Measurements from ENCODE around the gene MRPS33. TPM values are rescaled to one million over a fixed set of nuclear protein-coding genes. Genes with fewer than 3 reads are reported as not detected.

The MRPS33 gene
- total and polyA plus RNA-seq, 2 of the 8 experiments (the other 6 are each of a cell fraction or from before 2014, with no cell fraction given): 22.9 to 62.6 TPM

DNA sequence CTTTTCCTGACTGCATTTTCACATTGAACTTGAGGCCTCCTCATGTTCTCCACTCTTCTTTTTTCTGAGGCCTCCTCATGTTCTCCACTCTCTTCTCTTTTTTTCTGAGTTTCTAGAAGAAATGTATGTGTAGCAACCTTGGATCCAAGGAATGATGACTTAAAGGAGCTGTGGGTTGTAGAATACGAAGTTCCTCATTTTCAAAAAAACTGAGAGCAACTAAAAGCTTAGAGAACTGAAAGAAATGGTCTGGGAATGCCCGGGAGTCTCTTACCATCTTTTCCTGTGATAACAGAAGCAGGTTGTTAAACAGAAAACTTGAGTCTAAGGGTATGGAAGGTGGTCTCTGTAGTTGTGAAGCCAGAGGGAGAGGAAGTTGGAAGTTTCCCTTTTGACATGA is 32.8 kb downstream of the MRPS33 start:
- no peak overlapping the region for H2BK15ac ChIP-seq (ENCODE audit: low read length)
- H4K91ac ChIP-seq (replicated peaks; ENCODE audit: insufficient read length, low read length): no peak overlapping the region
- no peak overlapping the region for H3K56ac ChIP-seq (replicated peaks; ENCODE audit: insufficient read length, low read depth, low read length)
- no peaks in the 10 kb centered on the region for H3K79me1 ChIP-seq (ENCODE audit: low read depth, low read length)
- no peak overlapping the region for H3K23ac ChIP-seq (ENCODE audit: insufficient read length)
- H2BK5ac ChIP-seq (ENCODE audit: low read depth, low read length): no peak overlapping the region
- no peak overlapping the region for H3K4ac ChIP-seq (replicated peaks; ENCODE audit: insufficient read length, low read depth, low read length)
- no peaks in the 10 kb centered on the region for H3K36me3 ChIP-seq (ENCODE audit: control insufficient read depth in 2 of 4, insufficient read depth in 4 of 4, low read length in 3 of 4)
- H3K14ac ChIP-seq (ENCODE audit: insufficient read length): no peak overlapping the region
- no peak overlapping the region for H2BK120ac ChIP-seq (replicated peaks; ENCODE audit: low read depth, low read length)
- H4K8ac ChIP-seq (ENCODE audit: extremely low read depth, insufficient read depth, low read length): no peak overlapping the region
- H3K23me2 ChIP-seq (ENCODE audit: low read depth, low read length): no peaks in the 10 kb centered on the region; the same call in 1 of the 2 replicates
- H3K4me3 ChIP-seq (ENCODE audit: extremely low read depth in 1 of 4, insufficient read depth in 2 of 4, low read depth in 3 of 4, low read length in 4 of 4): no peak overlapping the region
- H3K27ac ChIP-seq (ENCODE audit: low read depth, low read length): no peak overlapping the region
- ChIA-PET CTCF (ENCODE audit: partially characterized antibody) (interaction anchor here (0.8 to 4.4 kb wide), 11 partner anchors 10 to 297 kb away, joined by 3 to 36 read pairs (median 6); no protein-coding TSS in a partner anchor), POLR2A (ENCODE audit: partially characterized antibody) (interaction anchor here (0.6 kb wide), 1 partner anchor 251 kb away, joined by 4 read pairs; no protein-coding TSS in a partner anchor)
- no peak overlapping the region for H2BK20ac ChIP-seq (ENCODE audit: low read length)
- no peak overlapping the region for H3K9ac ChIP-seq (replicated peaks in 1 of 4; ENCODE audit: extremely low read depth in 1 of 4, low read depth in 3 of 4, low read length in 3 of 4)
- H3K9me3 ChIP-seq (ENCODE audit: insufficient read depth in 2 of 2, low read depth in 1 of 2, low read length in 1 of 2): no peaks in the 10 kb centered on the region
- DNase-seq (ENCODE audit: low read depth in 1 of 2, low spot score in 2 of 2) (no peak), FAIRE-seq (no peak)
- no peak overlapping the region for H3K18ac ChIP-seq (ENCODE audit: extremely low read depth, low read length)
- no peaks in the 10 kb centered on the region for H3K79me2 ChIP-seq (ENCODE audit: control insufficient read depth in 1 of 2, insufficient read depth in 2 of 2, low read length in 2 of 2)
- no peak overlapping the region for H2BK12ac ChIP-seq (ENCODE audit: low read depth, low read length)
- no peaks in the 10 kb centered on the region for H4K20me1 ChIP-seq (replicated peaks in 1 of 2; ENCODE audit: control insufficient read depth in 1 of 2, insufficient read depth in 2 of 2, low read length in 2 of 2)
- TF ChIP-seq, protein P1, sequence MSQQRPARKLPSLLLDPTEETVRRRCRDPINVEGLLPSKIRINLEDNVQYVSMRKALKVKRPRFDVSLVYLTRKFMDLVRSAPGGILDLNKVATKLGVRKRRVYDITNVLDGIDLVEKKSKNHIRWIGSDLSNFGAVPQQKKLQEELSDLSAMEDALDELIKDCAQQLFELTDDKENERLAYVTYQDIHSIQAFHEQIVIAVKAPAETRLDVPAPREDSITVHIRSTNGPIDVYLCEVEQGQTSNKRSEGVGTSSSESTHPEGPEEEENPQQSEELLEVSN (IDR thresholded peaks at IDR 0.05): no peak
- TF ChIP-seq SP2 (IDR thresholded peaks at IDR 0.05; ENCODE audit: low read length) (no peak), EP300 (IDR thresholded peaks at IDR 0.05; ENCODE audit: borderline replicate concordance in 1 of 2, low read depth in 2 of 2, low read length in 2 of 2) (no peak), ASH2L (IDR thresholded peaks at IDR 0.05; ENCODE audit: low read length) (no peak), GTF2F1 (IDR thresholded peaks at IDR 0.05; ENCODE audit: borderline replicate concordance, low read depth, low read length) (no peak)
- peak overlapping the region; percentile 40; the same call in 1 of the 2 replicates for H2AFZ ChIP-seq (ENCODE audit: low read length)
- no peaks in the 10 kb centered on the region for H3K27me3 ChIP-seq (replicated peaks in 1 of 4; ENCODE audit: control insufficient read depth in 3 of 4, extremely low read depth in 1 of 4, insufficient read depth in 3 of 4, low read length in 3 of 4)
- WGBS, 2 experiments (ENCODE audit: extremely low coverage in 1 of 2, insufficient coverage in 1 of 2, insufficient read length in 1 of 2, insufficient replicate concordance in 2 of 2, low coverage in 1 of 2, low lambda C conversion rate in 2 of 2, missing lambda C conversion rate in 1 of 2): 75% methylated on average over 2 of the region's 2 CpGs; no CpG with 5 or more reads in 1 of the 2 experiments
- H3K4me1 ChIP-seq (replicated peaks in 1 of 4; ENCODE audit: control insufficient read depth in 3 of 4, insufficient read depth in 4 of 4, low read length in 3 of 4): no peaks in the 10 kb centered on the region
- H4K5ac ChIP-seq (ENCODE audit: insufficient read length, low read depth, low read length): no peak overlapping the region
- no peak overlapping the region for H2AK5ac ChIP-seq (ENCODE audit: low read depth, low read length)
- no peak overlapping the region for H3K4me2 ChIP-seq (ENCODE audit: insufficient read depth in 1 of 2, low read depth in 2 of 2, low read length in 2 of 2)

Measured in H1 (cell line).